Limb (tissue), 2 donors: Measurements from ENCODE around the gene NTS.

Experiments
- DNase-seq, 2 donors: peaks; one replicate each; pipeline ENCODE4 v3.0.0-alpha.2; 2016; ENCODE audit errors: extremely low spot score in 2 of 2

NTS gene

DNA sequence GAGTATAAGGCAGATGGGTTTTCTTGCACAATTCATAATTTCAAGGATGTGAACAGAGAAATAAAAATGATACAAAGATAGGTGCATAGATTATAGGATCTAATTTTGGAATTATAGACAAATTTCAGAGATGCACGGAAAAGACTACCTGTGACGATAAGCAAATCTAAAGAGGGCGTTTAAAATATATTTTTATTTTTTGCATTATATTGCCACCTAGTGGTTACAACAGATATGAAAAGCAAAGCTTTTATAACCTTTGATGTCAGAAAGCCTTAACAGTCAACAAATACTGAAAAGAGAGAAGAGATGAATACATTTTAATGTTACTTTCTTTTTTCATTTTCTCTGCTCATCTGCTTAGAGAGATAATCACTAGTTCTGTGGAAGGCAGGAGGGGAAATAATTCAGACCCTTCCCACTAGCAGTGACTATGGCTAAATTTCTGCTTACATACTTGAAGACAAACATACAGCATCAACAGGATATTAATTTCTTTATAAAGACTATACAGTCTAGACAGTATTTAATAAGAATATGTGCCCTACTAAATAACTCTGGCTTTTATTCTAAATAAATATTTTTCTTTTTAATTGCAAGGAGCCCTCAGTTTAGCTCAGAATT, 46.3 kb downstream of the NTS start:
- peak in 1 of 2 donors; percentile 64 for DNase-seq

DNA sequence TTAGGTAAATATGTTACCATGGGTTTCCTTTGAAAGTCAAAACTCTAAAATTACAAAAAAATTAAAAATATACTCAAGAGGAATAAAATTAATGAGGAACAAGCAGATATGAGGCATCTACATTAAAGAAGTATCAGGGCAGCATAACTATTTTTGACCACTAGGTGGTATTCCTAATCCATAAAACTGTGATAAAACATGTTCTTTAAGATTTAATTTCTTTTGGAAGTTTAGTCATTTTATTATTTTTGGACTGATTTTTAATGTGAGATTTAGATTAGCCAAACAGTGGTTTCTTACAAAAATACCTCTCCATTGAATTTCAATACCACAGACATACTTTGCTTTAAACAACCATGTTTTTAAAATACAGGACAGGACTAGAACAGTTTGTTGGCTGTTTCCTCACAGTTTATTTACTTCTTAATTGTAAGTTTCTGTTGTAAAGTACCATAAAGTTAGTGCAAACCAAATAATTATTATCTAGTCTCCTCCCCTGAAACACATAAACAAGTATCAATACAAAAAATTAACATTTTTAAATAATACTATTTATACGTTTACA, 49.8 kb downstream of the NTS start:
- DNase-seq, result peak in 1 of 2 donors; percentile 32

DNA sequence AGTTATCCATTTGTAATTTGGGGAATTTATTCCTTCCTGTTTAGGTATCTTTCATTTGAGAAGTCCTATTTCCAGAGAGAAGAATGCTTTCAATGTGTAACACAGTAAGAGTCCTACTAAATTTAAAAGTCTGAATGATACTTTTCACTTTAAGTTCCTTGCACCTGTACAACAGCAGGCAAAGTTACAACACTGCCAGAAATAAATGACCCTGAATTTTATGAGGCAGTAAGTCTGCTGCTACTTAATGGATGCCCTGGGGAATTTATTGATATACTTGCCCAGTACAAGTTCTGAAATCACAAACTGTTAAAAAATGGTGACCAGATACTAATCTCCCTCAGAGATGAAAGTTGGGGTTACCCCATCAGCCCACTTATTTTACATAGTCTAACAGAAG, 53.1 kb downstream of the NTS start:
- DNase-seq, result no peak
